ENCODE measurements around the gene NPAS3.

Gene NPAS3

GRCh38 chr14:33738029-33738428, 799.4 kb downstream of the NPAS3 start:
- Mint-ChIP-seq H3K4me3 (no peak overlapping the region), H3K27ac (no peak overlapping the region), H3K4me1 (peaks cover 16% of the 10 kb centered on the region), H3K27me3 (no peaks in the 10 kb centered on the region), H3K9me3 (no peaks in the 10 kb centered on the region)
- no peak for DNase-seq
- no peak for ATAC-seq

- Mint-ChIP-seq H3K27ac (no peak overlapping the region), H3K27me3 (no peaks in the 10 kb centered on the region), H3K4me3 (no peak overlapping the region), H3K4me1 (peaks cover 14% of the 10 kb centered on the region), H3K9me3 (no peaks in the 10 kb centered on the region)
- DNase-seq (no peak), ATAC-seq (no peak)
Measured at GRCh38 chr14:33738491-33738890, 799.8 kb downstream of the NPAS3 start.

- no peak for DNase-seq
- Mint-ChIP-seq H3K4me3 (no peak overlapping the region), H3K27ac (no peak overlapping the region), H3K4me1 (no peaks in the 10 kb centered on the region), H3K9me3 (peaks cover 0 to 5% of the 10 kb centered on the region in 2 donors), H3K27me3 (no peaks in the 10 kb centered on the region)
- no peak for ATAC-seq
Measured at GRCh38 chr14:33740531-33740930, 801.9 kb downstream of the NPAS3 start.

- no peaks in the 10 kb centered on the region for H3K4me1 Mint-ChIP-seq
- peaks cover 0 to 5% of the 10 kb centered on the region in 2 donors for H3K9me3 Mint-ChIP-seq
- no peak overlapping the region for H3K27ac Mint-ChIP-seq
- no peak overlapping the region for H3K4me3 Mint-ChIP-seq
- no peaks in the 10 kb centered on the region for H3K27me3 Mint-ChIP-seq
- DNase-seq (no peak), ATAC-seq (no peak)
Measured at GRCh38 chr14:33742166-33742565, 803.5 kb downstream of the NPAS3 start.

GRCh38 chr14:33745163-33745562, 806.5 kb downstream of the NPAS3 start:
- no peak for ATAC-seq
- no peaks in the 10 kb centered on the region for H3K27me3 Mint-ChIP-seq

GRCh38 chr14:33747749-33748148, 809.1 kb downstream of the NPAS3 start:
- Mint-ChIP-seq H3K4me3 (no peak overlapping the region), H3K27me3 (no peaks in the 10 kb centered on the region), H3K4me1 (no peaks in the 10 kb centered on the region), H3K9me3 (peaks cover 0 to 5% of the 10 kb centered on the region in 2 donors), H3K27ac (no peak overlapping the region)
- no peak for ATAC-seq
- DNase-seq = no peak

More at GRCh38 chr14:33745163-33745562, 806.5 kb downstream of the NPAS3 start:
- no peaks in the 10 kb centered on the region for H3K4me1 Mint-ChIP-seq
- H3K27ac Mint-ChIP-seq = no peak overlapping the region
- no peak overlapping the region for H3K4me3 Mint-ChIP-seq
- peaks cover 0 to 5% of the 10 kb centered on the region in 2 donors for H3K9me3 Mint-ChIP-seq
- DNase-seq = no peak

- Mint-ChIP-seq H3K9me3 (no peaks in the 10 kb centered on the region), H3K27me3 (peaks cover 37% of the 10 kb centered on the region), H3K4me1 (no peaks in the 10 kb centered on the region), H3K4me3 (no peak overlapping the region), H3K27ac (no peak overlapping the region)
- ATAC-seq (no peak), DNase-seq (no peak)
Measured at GRCh38 chr14:33754261-33754660, 815.6 kb downstream of the NPAS3 start.

GRCh38 chr14:33755358-33755757, 816.7 kb downstream of the NPAS3 start:
- Mint-ChIP-seq H3K4me1 (no peaks in the 10 kb centered on the region), H3K9me3 (no peaks in the 10 kb centered on the region), H3K27ac (no peak overlapping the region), H3K4me3 (no peak overlapping the region), H3K27me3 (peaks cover 43% of the 10 kb centered on the region)
- ATAC-seq (no peak), DNase-seq (no peak)

GRCh38 chr14:33756833-33757232, 818.2 kb downstream of the NPAS3 start:
- no peak for DNase-seq

GRCh38 chr14:33758547-33758946, 819.9 kb downstream of the NPAS3 start:
- no peaks in the 10 kb centered on the region for H3K9me3 Mint-ChIP-seq
- ATAC-seq (no peak), DNase-seq (no peak)
- H3K4me3 Mint-ChIP-seq = no peak overlapping the region
- H3K4me1 Mint-ChIP-seq = no peaks in the 10 kb centered on the region
- H3K27me3 Mint-ChIP-seq = peaks cover 46% of the 10 kb centered on the region
- H3K27ac Mint-ChIP-seq = no peak overlapping the region

More at GRCh38 chr14:33756833-33757232, 818.2 kb downstream of the NPAS3 start:
- peaks cover 46% of the 10 kb centered on the region for H3K27me3 Mint-ChIP-seq
- H3K4me1 Mint-ChIP-seq = no peaks in the 10 kb centered on the region
- H3K9me3 Mint-ChIP-seq = no peaks in the 10 kb centered on the region
- no peak for ATAC-seq
- no peak overlapping the region for H3K4me3 Mint-ChIP-seq
- no peak overlapping the region for H3K27ac Mint-ChIP-seq

- no peak overlapping the region for H3K4me3 Mint-ChIP-seq
- ATAC-seq = no peak
- no peak for DNase-seq
- no peaks in the 10 kb centered on the region for H3K4me1 Mint-ChIP-seq
- peak overlapping the region in 1 of 2 donors; percentile 20 for H3K27ac Mint-ChIP-seq
- H3K27me3 Mint-ChIP-seq = peaks cover 32% of the 10 kb centered on the region
- no peaks in the 10 kb centered on the region for H3K9me3 Mint-ChIP-seq
Measured at GRCh38 chr14:33762161-33762851, 823.6 kb downstream of the NPAS3 start.

- Mint-ChIP-seq H3K4me1 (no peaks in the 10 kb centered on the region), H3K27ac (no peak overlapping the region), H3K4me3 (no peak overlapping the region), H3K9me3 (no peaks in the 10 kb centered on the region), H3K27me3 (peaks cover 17% of the 10 kb centered on the region)
- no peak for DNase-seq
- ATAC-seq = no peak
Measured at GRCh38 chr14:33764876-33765650, 826.4 kb downstream of the NPAS3 start.

GRCh38 chr14:33767586-33768457, 829.1 kb downstream of the NPAS3 start:
- H3K27me3 Mint-ChIP-seq = peaks cover 12% of the 10 kb centered on the region

GRCh38 chr14:33768458-33768830, 829.8 kb downstream of the NPAS3 start:
- DNase-seq = no peak
- Mint-ChIP-seq H3K4me1 (no peaks in the 10 kb centered on the region), H3K9me3 (no peaks in the 10 kb centered on the region), H3K27ac (no peak overlapping the region), H3K4me3 (no peak overlapping the region), H3K27me3 (peaks cover 12% of the 10 kb centered on the region)
- ATAC-seq = no peak

More at GRCh38 chr14:33767586-33768457, 829.1 kb downstream of the NPAS3 start:
- no peak for ATAC-seq
- DNase-seq = no peak
- Mint-ChIP-seq H3K4me1 (no peaks in the 10 kb centered on the region), H3K4me3 (no peak overlapping the region), H3K9me3 (no peaks in the 10 kb centered on the region), H3K27ac (no peak overlapping the region)

GRCh38 chr14:33773205-33774030, 834.7 kb downstream of the NPAS3 start:
- DNase-seq = no peak
- no peak overlapping the region for H3K4me3 Mint-ChIP-seq
- H3K9me3 Mint-ChIP-seq = no peaks in the 10 kb centered on the region
- H3K27ac Mint-ChIP-seq = no peak overlapping the region
- H3K4me1 Mint-ChIP-seq = no peaks in the 10 kb centered on the region
- ATAC-seq = no peak
- H3K27me3 Mint-ChIP-seq = no peaks in the 10 kb centered on the region
